ENCODE measurements around the gene MET. TPM values are rescaled to one million over a fixed set of nuclear protein-coding genes. Genes with fewer than 3 reads are reported as not detected.

Gene MET
- total RNA-seq, 1 donor from 2014 or later: 0.56 TPM

DNA sequence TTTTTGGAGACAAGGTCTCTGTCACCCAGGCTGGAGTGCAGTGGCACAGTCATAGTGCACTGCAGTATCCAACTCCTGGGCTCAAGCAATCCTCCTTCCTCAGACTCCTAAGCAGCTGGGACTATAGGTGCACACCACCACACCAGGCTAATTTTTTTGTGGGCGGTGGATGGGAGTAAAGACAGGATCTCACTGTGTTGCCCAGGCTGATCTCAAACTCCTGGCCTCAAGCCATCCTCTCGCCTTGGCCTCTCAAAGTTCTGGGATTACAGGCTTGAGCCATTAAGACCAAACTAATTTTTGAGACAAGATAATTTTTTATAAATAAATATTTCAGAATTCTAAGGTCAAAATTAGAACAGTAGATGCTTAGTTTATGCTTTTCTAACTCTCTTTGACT is 109.6 kb downstream of the MET start:
- Mint-ChIP-seq H3K27me3 (ENCODE audit: unreplicated experiment) (peaks cover 2% of the 10 kb centered on the region), H3K4me3 (ENCODE audit: unreplicated experiment) (no peak overlapping the region), H3K9me3 (ENCODE audit: unreplicated experiment) (no peaks in the 10 kb centered on the region), H3K4me1 (ENCODE audit: low read depth, unreplicated experiment) (peaks cover 8% of the 10 kb centered on the region), H3K36me3 (ENCODE audit: unreplicated experiment) (peaks cover 4% of the 10 kb centered on the region), H3K27ac (ENCODE audit: unreplicated experiment) (no peak overlapping the region)
- DNase-seq: no peak
- TF ChIP-seq, protein P1, sequence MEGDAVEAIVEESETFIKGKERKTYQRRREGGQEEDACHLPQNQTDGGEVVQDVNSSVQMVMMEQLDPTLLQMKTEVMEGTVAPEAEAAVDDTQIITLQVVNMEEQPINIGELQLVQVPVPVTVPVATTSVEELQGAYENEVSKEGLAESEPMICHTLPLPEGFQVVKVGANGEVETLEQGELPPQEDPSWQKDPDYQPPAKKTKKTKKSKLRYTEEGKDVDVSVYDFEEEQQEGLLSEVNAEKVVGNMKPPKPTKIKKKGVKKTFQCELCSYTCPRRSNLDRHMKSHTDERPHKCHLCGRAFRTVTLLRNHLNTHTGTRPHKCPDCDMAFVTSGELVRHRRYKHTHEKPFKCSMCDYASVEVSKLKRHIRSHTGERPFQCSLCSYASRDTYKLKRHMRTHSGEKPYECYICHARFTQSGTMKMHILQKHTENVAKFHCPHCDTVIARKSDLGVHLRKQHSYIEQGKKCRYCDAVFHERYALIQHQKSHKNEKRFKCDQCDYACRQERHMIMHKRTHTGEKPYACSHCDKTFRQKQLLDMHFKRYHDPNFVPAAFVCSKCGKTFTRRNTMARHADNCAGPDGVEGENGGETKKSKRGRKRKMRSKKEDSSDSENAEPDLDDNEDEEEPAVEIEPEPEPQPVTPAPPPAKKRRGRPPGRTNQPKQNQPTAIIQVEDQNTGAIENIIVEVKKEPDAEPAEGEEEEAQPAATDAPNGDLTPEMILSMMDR (IDR thresholded peaks at IDR 0.05; ENCODE audit: partially characterized antibody, unreplicated experiment): no peak

DNA sequence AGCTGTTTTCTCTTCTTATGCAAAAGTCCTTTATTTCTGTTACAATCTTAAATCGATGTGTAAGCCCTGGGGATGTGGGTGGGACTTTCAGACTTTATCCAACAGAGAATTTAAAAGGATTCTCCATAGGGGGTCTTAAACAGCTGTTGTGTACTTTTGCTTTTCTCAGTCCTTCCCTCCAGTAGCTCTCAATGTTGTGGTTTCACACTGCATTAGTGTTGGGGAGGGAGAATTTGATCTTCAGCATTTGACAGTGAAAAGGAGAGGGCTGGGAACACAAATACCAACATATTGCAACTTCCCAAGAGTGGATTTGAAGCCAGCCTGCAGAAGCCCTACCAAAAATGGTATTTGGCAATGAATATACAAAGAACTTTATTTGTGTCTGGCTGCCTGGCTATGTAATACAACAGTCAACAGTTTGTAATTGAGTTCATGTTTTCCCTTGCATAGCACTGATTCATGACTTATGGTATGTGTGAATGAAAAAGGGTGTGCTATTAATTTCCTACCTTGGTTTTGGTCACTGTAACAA is 110.2 kb downstream of the MET start:
- TF ChIP-seq, protein P1 (IDR thresholded peaks at IDR 0.05; ENCODE audit: partially characterized antibody, unreplicated experiment): no peak
- H3K27ac Mint-ChIP-seq (ENCODE audit: unreplicated experiment): no peak overlapping the region
- peaks cover 8% of the 10 kb centered on the region for H3K4me1 Mint-ChIP-seq (ENCODE audit: low read depth, unreplicated experiment)
- no peak for DNase-seq
- no peak overlapping the region for H3K4me3 Mint-ChIP-seq (ENCODE audit: unreplicated experiment)
- peaks cover 2% of the 10 kb centered on the region for H3K27me3 Mint-ChIP-seq (ENCODE audit: unreplicated experiment)
- peaks cover 4% of the 10 kb centered on the region for H3K36me3 Mint-ChIP-seq (ENCODE audit: unreplicated experiment)
- H3K9me3 Mint-ChIP-seq (ENCODE audit: unreplicated experiment): no peaks in the 10 kb centered on the region

DNA sequence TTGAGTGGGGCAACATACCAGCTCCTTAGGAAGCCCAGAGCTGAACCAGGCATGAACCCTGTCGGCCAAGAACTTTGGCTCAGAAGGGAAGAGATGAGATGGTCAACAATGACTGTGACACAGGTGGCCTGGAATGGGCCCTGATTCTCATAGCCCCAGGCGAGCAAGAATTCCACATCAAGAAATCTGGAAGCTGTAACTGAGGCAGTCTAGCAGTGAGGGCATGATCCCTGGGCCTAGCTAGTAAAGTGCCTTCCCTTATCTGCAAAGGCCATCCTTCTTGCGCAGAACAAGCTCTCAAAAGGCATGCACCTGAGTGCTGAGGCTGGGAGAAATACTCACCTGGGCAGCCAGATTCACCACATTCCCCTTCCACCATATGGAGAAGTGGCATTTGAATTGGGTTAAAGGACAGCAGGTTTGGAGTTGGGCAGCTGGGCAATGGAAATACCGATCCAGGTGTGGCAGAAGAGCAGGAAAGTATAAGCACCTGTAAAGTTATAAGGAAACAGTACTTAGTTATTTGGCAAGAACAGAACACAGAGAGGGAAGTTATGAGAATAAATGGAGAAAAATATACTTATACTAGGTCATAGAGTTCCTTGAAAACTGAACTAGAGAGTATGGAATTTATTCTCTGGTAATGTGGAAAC is 111.8 kb downstream of the MET start:
- no peak for DNase-seq
- no peaks in the 10 kb centered on the region for H3K9me3 Mint-ChIP-seq (ENCODE audit: unreplicated experiment)
- H3K27ac Mint-ChIP-seq (ENCODE audit: unreplicated experiment): no peak overlapping the region
- H3K27me3 Mint-ChIP-seq (ENCODE audit: unreplicated experiment): peaks cover 2% of the 10 kb centered on the region
- H3K36me3 Mint-ChIP-seq (ENCODE audit: unreplicated experiment): peaks cover 4% of the 10 kb centered on the region
- TF ChIP-seq, protein P1 (IDR thresholded peaks at IDR 0.05; ENCODE audit: partially characterized antibody, unreplicated experiment): no peak
- peaks cover 8% of the 10 kb centered on the region for H3K4me1 Mint-ChIP-seq (ENCODE audit: low read depth, unreplicated experiment)
- H3K4me3 Mint-ChIP-seq (ENCODE audit: unreplicated experiment): no peak overlapping the region

DNA sequence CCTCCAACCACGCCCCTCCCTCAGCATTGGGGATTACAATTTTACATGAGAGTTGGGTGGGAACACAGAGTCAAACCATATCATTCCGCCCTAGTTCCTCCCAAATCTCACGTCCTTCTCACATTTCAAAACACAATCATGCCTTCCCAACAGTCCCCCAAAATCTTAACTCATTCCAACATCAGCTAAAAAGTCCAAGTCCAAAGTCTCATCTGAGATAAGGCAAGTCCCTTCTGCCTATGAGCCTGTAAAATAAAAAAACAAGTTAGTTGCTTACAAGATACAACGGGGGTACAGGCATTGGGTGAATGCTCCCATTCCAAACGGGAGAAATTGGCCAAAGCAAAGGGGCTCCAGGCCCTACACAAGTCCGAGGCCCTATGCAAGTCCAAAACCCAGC is 112.7 kb downstream of the MET start:
- peaks cover 2% of the 10 kb centered on the region for H3K27me3 Mint-ChIP-seq (ENCODE audit: unreplicated experiment)
- no peak for DNase-seq
- H3K9me3 Mint-ChIP-seq (ENCODE audit: unreplicated experiment): no peaks in the 10 kb centered on the region
- TF ChIP-seq, protein P1 (IDR thresholded peaks at IDR 0.05; ENCODE audit: partially characterized antibody, unreplicated experiment): no peak
- peaks cover 8% of the 10 kb centered on the region for H3K4me1 Mint-ChIP-seq (ENCODE audit: low read depth, unreplicated experiment)
- no peak overlapping the region for H3K27ac Mint-ChIP-seq (ENCODE audit: unreplicated experiment)
- H3K36me3 Mint-ChIP-seq (ENCODE audit: unreplicated experiment): peaks cover 4% of the 10 kb centered on the region
- H3K4me3 Mint-ChIP-seq (ENCODE audit: unreplicated experiment): no peak overlapping the region

DNA sequence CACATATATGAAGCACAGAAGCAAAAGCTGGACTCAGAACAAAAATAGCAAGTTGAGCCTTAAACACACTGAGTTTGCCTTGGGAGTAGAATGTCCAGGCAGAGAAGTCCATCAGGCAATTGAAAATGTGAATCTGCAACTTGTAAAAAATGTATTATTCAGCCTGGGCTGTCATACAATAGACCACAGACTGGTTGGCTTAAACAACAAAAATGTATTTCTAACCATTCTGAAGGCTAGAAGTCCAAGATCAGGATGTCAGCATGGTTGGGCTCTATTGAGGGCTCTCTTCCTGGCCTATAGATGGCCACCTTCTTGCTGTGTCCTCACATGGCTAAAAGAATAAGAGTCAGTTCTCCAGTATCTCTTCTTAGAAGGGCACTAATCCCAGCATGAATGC is 113.8 kb downstream of the MET start:
- no peaks in the 10 kb centered on the region for H3K9me3 Mint-ChIP-seq (ENCODE audit: unreplicated experiment)
- DNase-seq: no peak
- peaks cover 8% of the 10 kb centered on the region for H3K4me1 Mint-ChIP-seq (ENCODE audit: low read depth, unreplicated experiment)
- TF ChIP-seq, protein P1 (IDR thresholded peaks at IDR 0.05; ENCODE audit: partially characterized antibody, unreplicated experiment): no peak
- peaks cover 2% of the 10 kb centered on the region for H3K27me3 Mint-ChIP-seq (ENCODE audit: unreplicated experiment)
- no peak overlapping the region for H3K27ac Mint-ChIP-seq (ENCODE audit: unreplicated experiment)
- H3K36me3 Mint-ChIP-seq (ENCODE audit: unreplicated experiment): peaks cover 4% of the 10 kb centered on the region
- H3K4me3 Mint-ChIP-seq (ENCODE audit: unreplicated experiment): no peak overlapping the region

Measured in glutamatergic neuron (in vitro differentiated cells).